GM21717 (cell line): ENCODE measurements around the gene EEF1A1.
"Not testable (repeated sequence)": the region's sequence is repeated elsewhere in the genome, so short reads cannot be mapped to it uniquely, and the experiment has no call there.

Source experiments
- ATAC-seq: cut with Tn5 transposase; IDR thresholded peaks from one replicate; pipeline ENCODE4 v1.9.1; 2021; ENCODE audit warnings: mild to moderate bottlenecking, moderate library complexity; ENCODE audit not compliant: unreplicated experiment

Gene EEF1A1

DNA sequence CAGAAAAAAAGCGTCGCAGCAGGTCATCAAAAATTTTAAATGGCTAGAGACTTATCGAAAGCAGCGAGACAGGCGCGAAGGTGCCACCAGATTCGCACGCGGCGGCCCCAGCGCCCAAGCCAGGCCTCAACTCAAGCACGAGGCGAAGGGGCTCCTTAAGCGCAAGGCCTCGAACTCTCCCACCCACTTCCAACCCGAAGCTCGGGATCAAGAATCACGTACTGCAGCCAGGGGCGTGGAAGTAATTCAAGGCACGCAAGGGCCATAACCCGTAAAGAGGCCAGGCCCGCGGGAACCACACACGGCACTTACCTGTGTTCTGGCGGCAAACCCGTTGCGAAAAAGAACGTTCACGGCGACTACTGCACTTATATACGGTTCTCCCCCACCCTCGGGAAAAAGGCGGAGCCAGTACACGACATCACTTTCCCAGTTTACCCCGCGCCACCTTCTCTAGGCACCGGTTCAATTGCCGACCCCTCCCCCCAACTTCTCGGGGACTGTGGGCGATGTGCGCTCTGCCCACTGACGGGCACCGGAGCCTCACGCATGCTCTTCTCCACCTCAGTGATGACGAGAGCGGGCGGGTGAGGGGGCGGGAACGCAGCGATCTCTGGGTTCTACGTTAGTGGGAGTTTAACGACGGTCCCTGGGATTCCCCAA lies at the start of gene EEF1A1:
TSS of gene EEF1A1 (minus strand) at position 345 of the 663 bp plus-strand sequence. CDS start 1,006 bp downstream, outside the sequence.
- ATAC-seq = peak; percentile 69

DNA sequence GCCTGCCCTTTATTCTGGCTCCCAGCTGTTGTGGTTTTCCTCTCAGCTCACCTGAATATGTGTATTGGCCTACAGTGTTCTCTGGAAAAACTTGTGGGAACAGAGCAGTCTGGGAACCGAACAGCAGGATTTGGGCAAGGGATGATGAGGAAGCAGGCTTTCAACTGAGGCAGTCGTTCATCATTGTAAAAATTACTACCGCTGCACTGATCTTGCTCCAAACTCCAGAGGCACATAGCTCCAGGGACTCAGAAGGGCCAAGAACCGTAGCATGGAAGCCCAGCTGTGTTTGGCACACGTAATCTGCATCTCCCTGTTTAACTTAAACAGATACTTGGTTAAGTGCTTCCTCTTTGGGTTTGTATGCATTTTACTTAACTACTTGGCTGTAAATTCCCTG lies 48.3 kb upstream of the EEF1A1 start:
- no peak for ATAC-seq

DNA sequence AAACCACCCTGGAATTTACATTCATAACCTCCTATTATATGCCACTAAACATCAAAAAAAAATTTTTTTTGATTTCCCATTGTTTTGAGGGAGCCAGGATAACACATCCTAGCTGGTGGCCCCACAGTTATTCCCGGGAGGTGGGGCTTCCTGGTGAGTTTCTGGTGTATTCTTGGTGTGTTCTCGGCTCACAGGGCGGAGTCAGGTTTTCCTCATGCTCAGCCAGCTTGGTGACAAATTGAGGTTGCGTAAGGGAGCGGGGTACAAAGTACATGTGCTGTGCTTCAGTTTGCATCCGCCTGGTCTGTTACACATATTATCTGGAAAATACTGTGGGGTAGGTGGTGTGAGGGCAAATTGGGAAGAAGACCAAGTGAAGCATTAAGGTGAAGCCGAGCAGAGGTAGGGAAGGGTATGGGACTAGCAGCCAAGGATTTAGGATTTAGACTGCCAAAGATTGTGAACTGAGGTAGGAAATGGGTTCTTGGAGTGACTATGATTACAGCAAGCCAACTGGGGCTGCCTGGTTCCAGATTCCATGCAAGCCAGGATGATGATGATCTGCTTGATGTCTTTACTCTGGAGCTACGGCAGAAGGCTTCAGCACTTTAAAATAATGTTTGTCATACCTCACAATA lies 46.2 kb upstream of the EEF1A1 start:
- ATAC-seq = no peak

DNA sequence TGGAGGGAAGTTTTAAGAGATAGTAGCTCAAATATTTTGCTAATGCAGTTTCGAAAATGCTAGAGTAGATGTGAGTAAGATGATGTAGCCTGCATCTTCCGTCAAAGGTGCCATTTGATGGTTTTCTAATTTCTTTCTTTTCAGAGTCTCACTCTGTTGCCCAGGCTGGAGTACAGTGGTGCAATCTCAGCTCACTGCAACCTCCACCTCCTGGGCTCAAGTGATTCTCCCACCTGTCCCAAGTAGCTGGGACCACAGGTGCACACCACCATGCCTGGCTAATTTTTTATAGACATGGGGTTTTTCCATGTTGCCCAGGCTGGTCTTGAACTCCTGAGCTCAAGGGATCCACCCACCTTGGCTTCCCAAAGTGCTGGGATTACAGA lies 45.6 kb upstream of the EEF1A1 start:
- not testable (repeated sequence) for ATAC-seq

DNA sequence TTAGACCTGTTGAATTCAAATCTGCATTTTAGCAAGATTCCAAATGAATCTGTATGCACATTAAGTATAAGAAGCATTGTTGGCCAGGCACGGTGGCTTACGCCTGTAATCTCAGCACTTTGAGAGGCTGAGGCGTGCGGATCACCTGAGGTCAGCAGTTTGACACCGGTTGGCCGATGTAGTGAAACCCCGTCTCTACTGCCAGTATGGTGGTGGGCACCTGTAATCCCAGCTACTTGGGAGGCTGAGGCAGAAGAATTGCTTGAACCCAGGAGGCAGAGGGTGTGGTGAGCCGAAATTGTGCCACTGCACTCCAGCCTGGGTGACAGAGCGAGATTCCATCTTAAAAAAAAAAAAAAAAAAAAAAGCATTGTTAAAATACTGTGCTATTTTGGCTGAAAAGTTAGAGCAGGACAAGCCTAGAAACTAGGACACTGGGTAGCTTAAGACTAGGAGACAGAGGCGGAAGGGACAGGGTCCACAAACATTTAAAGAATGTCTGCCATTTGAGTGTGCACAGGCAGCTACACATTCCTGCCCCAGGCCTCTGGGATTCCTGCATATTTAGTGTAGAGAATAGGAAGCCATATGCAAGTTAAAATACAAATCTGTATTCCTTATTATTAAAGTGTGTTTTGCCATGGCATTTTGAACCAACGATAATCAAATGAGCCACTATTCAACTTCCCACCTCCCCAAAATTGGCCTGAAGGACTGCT lies 45.1 kb upstream of the EEF1A1 start:
- no peak for ATAC-seq

DNA sequence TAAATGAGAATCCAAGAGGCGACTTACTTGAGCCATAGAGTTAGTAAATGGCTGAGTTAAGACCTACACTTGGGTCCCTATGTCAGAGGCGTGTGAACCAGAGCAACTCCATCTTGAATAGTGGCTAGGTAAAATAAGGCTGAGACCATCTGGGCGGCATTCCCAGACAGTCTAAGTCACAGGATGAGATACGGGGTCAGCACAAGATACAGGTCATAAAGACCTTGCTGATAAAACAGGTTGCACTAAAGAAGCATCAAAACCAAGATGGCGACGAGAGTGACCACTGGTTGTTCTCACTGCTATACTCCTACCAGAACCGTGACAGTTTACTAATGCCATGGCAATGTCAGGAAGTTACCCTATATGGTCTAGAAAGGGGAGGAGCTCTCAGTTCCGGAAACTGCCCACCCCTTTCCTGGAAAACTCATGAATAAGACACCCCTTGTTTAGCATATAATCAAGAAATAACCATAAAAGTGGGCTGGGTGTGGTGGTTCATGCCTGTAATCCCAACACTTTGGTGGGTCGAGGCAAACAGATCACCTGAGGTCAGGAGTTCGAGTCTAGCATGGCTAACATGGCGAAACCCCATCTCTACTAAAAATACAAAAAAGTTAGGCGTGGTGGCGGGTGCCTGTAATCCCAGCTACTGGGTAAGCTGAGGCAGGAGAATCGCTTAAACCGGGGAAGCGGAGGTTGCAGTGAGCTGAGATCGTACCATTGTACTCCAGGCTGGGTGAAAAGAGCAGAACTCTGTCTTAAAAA lies 43.9 kb upstream of the EEF1A1 start:
- no peak for ATAC-seq

DNA sequence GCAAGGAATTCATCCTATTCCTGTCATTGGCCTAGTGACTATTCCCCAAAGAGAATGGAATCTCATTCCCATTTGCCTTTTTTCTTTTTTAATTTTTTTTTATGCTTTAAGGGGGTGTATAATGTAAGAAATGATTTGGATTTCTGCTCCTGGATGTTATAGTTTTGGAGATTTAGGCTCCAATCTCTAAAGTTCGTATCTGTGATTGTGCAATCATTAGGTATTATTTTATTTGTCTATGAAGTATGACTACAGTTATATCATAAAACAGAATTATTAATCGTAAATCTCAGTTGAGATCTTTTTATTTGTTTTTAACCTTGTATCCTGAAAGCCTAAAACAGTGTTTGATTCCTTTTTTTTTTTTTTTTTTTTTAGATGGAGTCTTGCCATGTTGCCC lies 41.7 kb upstream of the EEF1A1 start:
- ATAC-seq = no peak

DNA sequence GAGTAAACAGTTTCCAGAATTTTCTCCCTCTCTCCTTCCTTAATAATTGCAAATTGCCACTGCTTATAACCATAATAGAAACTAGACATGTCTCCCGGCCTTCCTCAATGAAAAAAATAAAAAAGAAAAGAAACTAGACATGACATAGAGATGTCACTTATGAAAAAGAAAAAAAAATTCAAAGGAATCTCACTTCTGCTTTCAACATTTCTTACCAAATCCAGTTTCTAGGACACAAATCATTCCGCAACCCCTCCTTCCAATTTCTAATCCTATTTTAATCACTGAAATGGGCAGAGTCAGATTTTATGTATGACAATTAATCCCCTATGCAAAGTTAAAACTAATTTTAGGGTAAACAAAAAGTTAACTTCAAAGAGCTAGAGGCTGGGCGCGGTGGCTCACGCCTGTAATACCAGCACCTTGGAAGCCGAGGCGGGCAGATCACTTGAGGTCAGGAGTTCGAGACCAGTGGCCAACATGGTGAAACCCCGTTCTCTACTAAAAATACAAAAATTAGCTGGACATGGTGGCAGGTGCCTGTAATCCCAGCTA lies 40.1 kb upstream of the EEF1A1 start:
- ATAC-seq = peak; percentile 53

DNA sequence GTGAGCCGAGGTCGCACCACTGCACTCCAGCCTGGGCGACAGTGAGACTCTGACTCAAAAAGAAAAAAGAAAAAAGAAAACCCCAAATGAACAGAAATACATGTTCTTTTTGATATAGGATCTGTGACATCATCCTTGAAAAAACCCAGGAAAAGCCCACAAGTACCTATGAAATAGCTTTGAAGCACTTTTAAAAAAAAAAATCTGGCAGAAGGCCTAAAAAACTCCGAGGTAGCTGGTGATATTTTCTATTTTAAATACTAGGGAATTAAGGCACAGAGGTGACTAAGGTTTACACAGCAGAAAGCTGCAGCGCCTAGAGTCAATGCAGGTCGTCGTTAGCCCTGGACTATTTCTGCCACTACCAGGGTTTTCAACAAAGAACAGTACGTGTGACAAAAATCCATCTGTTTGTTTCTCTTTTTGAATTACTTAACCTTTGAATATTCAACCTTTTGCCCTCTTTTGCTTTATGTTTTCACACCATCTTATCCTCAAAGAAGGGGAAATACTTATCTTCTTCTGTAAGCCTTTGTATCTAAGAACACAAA lies 39.4 kb upstream of the EEF1A1 start:
- ATAC-seq = peak; percentile 39

DNA sequence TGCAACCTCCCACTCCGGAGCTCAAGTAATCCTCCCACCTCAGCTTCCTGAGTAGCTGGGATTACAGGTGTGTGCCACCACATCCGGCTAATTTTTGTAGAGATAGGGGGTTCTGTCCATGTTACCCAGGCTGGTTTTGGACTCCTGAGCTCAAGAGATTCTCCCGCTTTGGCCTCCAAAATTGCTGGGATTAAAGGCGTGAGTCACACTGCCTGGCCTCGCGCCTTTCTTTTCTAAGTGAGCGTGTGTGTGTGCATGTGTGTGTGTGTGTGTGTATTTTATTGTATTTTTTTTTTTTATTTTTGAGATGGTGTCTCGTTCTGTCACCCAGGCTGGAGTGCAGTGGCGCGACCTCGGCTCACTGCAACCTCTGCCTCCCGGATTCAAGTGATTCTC lies 38.6 kb upstream of the EEF1A1 start:
- ATAC-seq = not testable (repeated sequence)

DNA sequence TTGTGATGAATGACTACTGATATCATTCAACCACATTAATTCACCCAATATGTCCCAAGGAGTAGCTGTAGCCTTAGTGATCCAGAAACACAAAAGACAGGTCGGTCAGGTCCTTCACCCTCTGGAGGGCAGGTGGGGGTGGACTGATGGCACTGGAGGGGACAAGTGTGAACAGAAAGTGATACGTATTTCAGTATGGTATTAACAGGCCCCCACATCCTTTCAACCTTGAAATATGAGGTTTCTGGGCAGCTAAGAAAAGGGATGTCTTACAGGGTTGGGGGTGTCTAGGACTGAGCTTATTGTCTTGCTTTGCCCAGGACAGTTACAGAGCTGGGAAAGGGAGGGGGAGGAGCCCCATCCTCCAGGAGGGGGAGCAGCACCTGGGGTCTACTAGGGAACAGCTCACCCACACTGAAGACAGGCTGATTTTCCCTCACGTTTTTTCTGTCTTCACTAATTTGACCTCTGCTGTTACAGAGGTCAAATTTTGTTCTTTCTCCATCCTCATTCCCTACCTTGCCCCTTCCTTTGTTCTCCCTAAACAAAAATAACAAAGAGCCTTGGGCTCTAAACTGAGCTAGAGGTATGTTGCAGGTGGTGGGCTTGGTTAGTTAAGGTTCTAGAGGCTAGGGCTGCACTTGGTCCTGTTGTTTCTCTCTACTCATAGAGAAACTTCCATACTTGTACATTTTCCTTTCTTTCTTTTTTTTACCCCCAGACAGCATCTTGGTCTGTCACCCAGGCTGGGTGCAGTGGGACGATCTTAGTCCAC lies 38.0 kb upstream of the EEF1A1 start:
- ATAC-seq = no peak

DNA sequence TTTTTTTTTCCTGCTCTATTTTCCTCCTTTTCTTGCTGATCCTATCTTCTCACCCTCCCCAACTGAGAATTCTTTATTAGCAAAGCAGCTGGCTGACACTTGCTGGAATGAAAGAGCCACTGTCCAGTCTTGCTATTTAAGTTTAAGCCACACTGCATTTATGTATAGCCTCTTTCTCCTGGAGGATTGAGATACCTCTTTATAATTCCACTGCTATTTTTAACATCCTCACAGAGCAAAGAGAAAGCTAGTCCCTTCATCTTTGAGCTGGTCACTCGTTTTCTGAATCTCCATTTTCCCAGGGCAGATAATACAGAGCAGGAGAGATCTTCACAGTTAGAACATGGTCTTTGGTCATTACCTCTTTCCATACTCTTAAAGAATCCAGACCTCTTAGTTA lies 36.0 kb upstream of the EEF1A1 start:
- no peak for ATAC-seq

DNA sequence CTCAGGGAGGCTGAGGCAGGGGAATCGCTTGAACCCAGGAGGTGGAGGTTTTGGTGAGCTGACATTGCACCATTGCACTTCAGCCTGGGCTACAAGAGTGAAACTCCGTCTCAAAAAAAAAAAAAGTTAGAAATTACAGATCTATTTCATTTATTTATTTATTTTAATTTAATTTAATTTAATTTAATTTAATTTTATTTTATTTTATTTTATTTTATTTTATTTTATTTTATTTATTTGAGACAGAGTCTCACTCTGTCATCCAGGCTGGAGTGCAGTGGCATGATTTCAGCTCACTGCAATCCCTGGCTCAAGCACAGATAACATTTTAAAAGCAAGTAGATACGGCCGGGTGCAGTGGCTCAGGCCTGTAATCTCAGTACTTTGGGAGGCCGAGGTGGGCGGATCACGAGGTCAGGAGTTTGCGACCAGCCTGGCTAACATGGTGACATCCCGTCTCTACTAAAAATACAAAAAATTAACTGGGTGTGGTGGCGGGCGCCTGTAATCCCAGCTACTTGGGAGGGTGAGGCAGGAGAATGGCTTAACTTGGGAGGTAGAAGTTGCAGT lies 34.6 kb upstream of the EEF1A1 start:
- not testable (repeated sequence) for ATAC-seq

DNA sequence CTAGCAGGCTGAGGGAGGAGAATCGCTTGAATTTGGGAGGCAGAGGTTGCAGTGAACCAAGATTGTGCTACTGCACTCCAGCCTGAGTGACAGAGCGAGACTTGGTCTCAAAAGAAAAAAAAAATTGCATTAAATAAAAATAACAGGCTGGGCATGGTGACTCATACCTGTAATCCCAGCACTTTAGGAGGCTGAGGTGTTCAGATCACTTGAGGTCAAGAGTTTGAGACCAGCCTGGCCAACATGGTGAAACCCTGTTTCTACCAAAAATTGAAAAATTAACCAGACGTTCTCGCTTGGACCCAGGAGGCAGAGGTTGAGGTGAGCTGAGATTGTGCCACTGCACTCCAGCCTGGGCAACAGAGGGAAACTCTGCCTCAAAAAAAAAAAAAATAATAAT lies 30.3 kb upstream of the EEF1A1 start:
- not testable (repeated sequence) for ATAC-seq

DNA sequence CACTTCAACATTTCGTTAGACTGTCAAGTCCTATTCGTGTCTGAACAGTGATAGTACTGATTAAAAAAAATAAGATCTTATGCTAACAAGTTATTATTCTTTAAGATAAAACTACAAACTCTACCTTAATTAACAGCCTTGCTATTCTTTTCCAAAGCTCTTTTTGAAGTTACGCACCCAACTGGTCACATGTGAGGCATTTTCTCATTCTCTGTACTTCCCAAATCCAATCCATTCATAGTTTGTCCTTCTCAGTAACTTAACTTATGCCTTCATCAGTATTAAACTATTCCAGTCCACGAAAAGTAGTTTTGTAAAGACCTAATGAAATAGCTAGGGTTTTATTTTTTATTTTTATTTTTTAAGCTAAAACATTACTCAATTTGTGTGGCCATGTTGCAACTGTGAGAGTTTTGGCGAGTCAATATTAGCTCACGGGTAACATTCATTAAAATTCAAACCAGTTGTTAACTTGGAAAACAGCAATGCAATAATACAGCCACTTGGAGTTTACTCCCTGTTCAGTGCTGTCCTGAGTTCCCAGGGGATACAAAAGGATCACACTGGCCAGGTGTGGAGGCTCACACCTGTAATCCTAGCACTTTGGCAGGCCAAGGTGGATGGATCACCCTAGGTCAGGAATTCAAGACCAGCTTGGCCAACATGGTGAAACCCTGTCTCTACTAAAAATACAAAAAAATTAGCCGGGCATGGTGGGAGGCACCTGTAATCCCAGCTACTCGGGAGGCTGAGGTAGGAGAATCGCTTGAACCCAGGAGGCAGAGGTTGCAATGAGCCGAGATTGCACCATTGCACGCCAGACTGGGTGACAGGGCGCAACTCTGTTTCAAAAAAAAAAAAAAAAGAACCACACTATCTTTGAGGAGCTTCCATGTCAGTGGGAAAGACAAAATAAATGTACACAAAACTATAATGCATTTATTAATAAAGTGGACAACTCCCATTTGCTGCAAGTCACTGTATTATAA lies 27.9 kb upstream of the EEF1A1 start:
- no peak for ATAC-seq

DNA sequence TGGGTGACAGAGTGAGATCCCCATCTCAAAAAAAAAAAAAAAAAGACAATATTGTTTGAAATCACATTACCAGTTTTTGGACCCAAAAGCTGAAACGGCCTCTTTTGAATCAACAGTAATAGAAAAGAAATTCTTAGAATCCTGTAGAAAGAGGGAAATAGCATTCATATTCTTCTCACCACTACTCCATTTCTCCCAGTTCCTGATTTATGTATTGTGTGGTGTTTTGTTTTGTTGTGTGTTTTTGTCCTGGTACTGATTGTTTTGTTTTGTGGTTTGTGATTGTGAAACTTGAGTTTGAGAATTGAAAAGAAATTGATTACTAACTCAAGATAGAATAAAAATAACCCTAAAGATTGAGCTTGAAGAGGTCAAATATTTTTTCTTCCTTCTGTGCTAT lies 26.2 kb upstream of the EEF1A1 start:
- no peak for ATAC-seq

DNA sequence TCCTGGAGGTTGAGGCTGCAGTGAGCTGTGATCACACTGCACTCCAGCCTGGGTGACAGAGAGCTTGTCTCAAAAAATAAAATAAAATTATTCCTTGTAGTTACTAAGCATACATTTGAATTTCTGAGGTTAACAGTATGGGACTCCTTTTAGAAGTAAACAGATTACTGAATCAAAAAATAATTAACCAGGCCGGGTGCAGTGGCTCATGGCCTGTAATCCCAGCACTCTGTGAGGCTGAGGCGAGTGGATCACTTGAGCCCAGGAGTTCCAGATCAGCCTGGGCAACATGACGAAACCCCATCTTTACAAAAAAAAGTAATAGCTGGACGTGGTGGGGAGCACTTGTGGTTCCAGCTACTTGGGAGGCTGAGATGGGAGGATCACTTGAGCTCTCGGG lies 22.1 kb upstream of the EEF1A1 start:
- ATAC-seq = no peak

DNA sequence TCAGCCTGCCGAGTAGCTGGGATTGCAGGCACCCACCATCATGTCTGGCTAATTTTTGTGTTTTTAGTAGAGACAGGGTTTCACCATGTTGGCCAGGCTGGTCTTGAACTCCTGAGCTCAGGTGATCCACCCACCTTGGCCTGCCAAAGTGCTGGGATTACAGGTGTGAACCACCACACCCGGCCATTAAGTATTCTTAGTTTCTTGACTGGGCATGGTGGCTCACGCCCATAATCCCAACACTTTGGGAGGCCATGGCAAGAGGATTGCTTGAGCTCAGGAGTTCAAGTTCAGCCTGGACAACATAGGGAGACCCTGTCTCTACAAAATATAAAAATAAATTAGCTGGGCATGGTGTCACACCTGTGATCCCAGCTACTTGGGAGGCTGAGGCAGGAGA lies 21.6 kb upstream of the EEF1A1 start:
- ATAC-seq = not testable (repeated sequence)
